ENCODE data around the gene RNF31. TPM values are rescaled to one million over a fixed set of nuclear protein-coding genes. Genes with fewer than 3 reads are reported as not detected.
A peak's percentile ranks its signal among the peaks of the same experiment; 100 is the strongest.

RNF31 gene
- total and polyA plus RNA-seq, 2 of the 13 experiments (the other 11 are each of a cell fraction or from before 2014, with no cell fraction given), result 48.2 to 86.8 TPM

GRCh38 chr14:24160850-24161804 lies 13.8 kb downstream of the RNF31 start, which contains the start of gene IRF9 (continued):
- TF ChIP-seq, protein P1, sequence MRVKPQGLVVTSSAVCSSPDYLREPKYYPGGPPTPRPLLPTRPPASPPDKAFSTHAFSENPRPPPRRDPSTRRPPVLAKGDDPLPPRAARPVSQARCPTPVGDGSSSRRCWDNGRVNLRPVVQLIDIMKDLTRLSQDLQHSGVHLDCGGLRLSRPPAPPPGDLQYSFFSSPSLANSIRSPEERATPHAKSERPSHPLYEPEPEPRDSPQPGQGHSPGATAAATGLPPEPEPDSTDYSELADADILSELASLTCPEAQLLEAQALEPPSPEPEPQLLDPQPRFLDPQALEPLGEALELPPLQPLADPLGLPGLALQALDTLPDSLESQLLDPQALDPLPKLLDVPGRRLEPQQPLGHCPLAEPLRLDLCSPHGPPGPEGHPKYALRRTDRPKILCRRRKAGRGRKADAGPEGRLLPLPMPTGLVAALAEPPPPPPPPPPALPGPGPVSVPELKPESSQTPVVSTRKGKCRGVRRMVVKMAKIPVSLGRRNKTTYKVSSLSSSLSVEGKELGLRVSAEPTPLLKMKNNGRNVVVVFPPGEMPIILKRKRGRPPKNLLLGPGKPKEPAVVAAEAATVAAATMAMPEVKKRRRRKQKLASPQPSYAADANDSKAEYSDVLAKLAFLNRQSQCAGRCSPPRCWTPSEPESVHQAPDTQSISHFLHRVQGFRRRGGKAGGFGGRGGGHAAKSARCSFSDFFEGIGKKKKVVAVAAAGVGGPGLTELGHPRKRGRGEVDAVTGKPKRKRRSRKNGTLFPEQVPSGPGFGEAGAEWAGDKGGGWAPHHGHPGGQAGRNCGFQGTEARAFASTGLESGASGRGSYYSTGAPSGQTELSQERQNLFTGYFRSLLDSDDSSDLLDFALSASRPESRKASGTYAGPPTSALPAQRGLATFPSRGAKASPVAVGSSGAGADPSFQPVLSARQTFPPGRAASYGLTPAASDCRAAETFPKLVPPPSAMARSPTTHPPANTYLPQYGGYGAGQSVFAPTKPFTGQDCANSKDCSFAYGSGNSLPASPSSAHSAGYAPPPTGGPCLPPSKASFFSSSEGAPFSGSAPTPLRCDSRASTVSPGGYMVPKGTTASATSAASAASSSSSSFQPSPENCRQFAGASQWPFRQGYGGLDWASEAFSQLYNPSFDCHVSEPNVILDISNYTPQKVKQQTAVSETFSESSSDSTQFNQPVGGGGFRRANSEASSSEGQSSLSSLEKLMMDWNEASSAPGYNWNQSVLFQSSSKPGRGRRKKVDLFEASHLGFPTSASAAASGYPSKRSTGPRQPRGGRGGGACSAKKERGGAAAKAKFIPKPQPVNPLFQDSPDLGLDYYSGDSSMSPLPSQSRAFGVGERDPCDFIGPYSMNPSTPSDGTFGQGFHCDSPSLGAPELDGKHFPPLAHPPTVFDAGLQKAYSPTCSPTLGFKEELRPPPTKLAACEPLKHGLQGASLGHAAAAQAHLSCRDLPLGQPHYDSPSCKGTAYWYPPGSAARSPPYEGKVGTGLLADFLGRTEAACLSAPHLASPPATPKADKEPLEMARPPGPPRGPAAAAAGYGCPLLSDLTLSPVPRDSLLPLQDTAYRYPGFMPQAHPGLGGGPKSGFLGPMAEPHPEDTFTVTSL (CRISPR knock-in tag; IDR thresholded peaks at IDR 0.05; ENCODE audit: borderline replicate concordance), result peak; percentile 82
- TF ChIP-seq REXO4 (CRISPR knock-in tag; IDR thresholded peaks at IDR 0.05; ENCODE audit: borderline replicate concordance) (no peak), ZNF354B (CRISPR knock-in tag; IDR thresholded peaks at IDR 0.05) (0 out of 2 replicates have a peak, but pooled peaks have one; percentile 78), NCOA5 (CRISPR knock-in tag; IDR thresholded peaks at IDR 0.05) (no peak; the same call in 1 of the 2 replicates), ZC3H4 (CRISPR knock-in tag; IDR thresholded peaks at IDR 0.05; ENCODE audit: borderline replicate concordance) (peak; percentile 89), TRIM24 (CRISPR knock-in tag; IDR thresholded peaks at IDR 0.05) (no peak), GATAD2A (CRISPR knock-in tag; IDR thresholded peaks at IDR 0.05) (peak; percentile 99), ZFYVE20 (CRISPR knock-in tag; IDR thresholded peaks at IDR 0.05; ENCODE audit: borderline replicate concordance, low read depth) (peak; percentile 81; the same call in 1 of the 2 replicates), ZNF383 (CRISPR knock-in tag; IDR thresholded peaks at IDR 0.05; ENCODE audit: borderline replicate concordance) (no peak), THAP8 (CRISPR knock-in tag; IDR thresholded peaks at IDR 0.05; ENCODE audit: borderline replicate concordance) (no peak), TOE1 (CRISPR knock-in tag; IDR thresholded peaks at IDR 0.05) (peak; percentile 95; the same call in 1 of the 2 replicates), FOSL1 (CRISPR knock-in tag; IDR thresholded peaks at IDR 0.05; ENCODE audit: borderline replicate concordance) (no peak; the same call in 1 of the 2 replicates), GPBP1L1 (CRISPR knock-in tag; IDR thresholded peaks at IDR 0.05) (no peak), POLR2A (IDR thresholded peaks at IDR 0.05; ENCODE audit: insufficient read depth in 1 of 2, low read depth in 2 of 2, low read length in 2 of 2) (peak in 1 of 2 experiments; percentile 66; a peak in 2 of 4 replicates)
- TF ChIP-seq, protein P2, sequence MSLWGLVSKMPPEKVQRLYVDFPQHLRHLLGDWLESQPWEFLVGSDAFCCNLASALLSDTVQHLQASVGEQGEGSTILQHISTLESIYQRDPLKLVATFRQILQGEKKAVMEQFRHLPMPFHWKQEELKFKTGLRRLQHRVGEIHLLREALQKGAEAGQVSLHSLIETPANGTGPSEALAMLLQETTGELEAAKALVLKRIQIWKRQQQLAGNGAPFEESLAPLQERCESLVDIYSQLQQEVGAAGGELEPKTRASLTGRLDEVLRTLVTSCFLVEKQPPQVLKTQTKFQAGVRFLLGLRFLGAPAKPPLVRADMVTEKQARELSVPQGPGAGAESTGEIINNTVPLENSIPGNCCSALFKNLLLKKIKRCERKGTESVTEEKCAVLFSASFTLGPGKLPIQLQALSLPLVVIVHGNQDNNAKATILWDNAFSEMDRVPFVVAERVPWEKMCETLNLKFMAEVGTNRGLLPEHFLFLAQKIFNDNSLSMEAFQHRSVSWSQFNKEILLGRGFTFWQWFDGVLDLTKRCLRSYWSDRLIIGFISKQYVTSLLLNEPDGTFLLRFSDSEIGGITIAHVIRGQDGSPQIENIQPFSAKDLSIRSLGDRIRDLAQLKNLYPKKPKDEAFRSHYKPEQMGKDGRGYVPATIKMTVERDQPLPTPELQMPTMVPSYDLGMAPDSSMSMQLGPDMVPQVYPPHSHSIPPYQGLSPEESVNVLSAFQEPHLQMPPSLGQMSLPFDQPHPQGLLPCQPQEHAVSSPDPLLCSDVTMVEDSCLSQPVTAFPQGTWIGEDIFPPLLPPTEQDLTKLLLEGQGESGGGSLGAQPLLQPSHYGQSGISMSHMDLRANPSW (CRISPR knock-in tag; IDR thresholded peaks at IDR 0.05; ENCODE audit: borderline replicate concordance), result peak; percentile 100
- TF ChIP-seq, protein P3, sequence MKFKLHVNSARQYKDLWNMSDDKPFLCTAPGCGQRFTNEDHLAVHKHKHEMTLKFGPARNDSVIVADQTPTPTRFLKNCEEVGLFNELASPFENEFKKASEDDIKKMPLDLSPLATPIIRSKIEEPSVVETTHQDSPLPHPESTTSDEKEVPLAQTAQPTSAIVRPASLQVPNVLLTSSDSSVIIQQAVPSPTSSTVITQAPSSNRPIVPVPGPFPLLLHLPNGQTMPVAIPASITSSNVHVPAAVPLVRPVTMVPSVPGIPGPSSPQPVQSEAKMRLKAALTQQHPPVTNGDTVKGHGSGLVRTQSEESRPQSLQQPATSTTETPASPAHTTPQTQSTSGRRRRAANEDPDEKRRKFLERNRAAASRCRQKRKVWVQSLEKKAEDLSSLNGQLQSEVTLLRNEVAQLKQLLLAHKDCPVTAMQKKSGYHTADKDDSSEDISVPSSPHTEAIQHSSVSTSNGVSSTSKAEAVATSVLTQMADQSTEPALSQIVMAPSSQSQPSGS (CRISPR knock-in tag; IDR thresholded peaks at IDR 0.05), result peak; percentile 98

Measured in HepG2 (cell line).